ENCODE measurements around the gene FARP2.
A peak's percentile ranks its signal among the peaks of the same experiment; 100 is the strongest.

Gene FARP2

DNA sequence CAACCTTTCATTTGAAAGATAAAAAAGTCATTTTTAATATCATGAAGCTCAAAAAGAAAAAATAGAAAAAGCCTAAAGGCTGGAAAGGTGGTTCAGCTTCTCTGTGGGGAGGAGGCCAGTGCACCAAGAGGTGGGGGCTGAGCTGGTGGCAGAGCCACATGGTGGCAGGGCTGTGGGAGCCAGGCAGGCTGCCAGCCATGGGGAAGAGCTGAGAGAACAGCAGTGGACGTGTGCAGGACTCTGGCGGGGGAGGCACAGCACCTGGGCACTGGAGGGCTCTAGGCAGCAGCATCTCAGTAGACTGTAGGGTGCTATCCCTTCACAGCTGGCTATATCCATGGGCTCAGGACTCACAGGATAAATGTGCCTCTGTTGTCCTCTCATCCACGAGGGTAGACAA, 104.5 kb downstream of the FARP2 start:
- H4K8ac ChIP-seq (ENCODE audit: low read depth, low read length) = peak overlapping the region; percentile 48
- H2BK120ac ChIP-seq (ENCODE audit: low read depth, low read length) = no peak overlapping the region
- WGBS, 2 donors (ENCODE audit: extremely low coverage in 2 of 2, insufficient read length in 2 of 2, insufficient replicate concordance in 1 of 2) = no CpG with 5 or more reads among the region's 3 CpGs
- no peak overlapping the region for H3K27ac ChIP-seq (replicated peaks; ENCODE audit: low read length)
- H2AK5ac ChIP-seq (ENCODE audit: low read depth, low read length) = no peak overlapping the region
- no peaks in the 10 kb centered on the region for H3K27me3 ChIP-seq (ENCODE audit: control insufficient read depth in 3 of 3, insufficient read depth in 3 of 3, low read depth in 1 of 3, low read length in 3 of 3)
- H4K91ac ChIP-seq (ENCODE audit: low read depth, low read length, poor library complexity) = no peak overlapping the region
- no peak overlapping the region for H3K14ac ChIP-seq (ENCODE audit: low read length)
- H3K79me1 ChIP-seq (ENCODE audit: low read depth, low read length) = peaks cover 2% of the 10 kb centered on the region
- H2BK5ac ChIP-seq (ENCODE audit: low read length) = no peak overlapping the region
- no peak overlapping the region for H2AFZ ChIP-seq (ENCODE audit: low read length)
- no peak for DNase-seq (ENCODE audit: low spot score)
- H3K4me2 ChIP-seq (ENCODE audit: insufficient read depth, low read length, poor library complexity, severe bottlenecking) = no peak overlapping the region
- H3K4me3 ChIP-seq (ENCODE audit: low read length in 2 of 2) = no peak overlapping the region
- peak overlapping the region; percentile 72 for H3K9ac ChIP-seq (ENCODE audit: low read depth, low read length, poor library complexity)
- H3K18ac ChIP-seq (ENCODE audit: low read length) = no peak overlapping the region
- H2BK12ac ChIP-seq (ENCODE audit: low read length) = no peak overlapping the region
- no peaks in the 10 kb centered on the region for H3K9me3 ChIP-seq (replicated peaks in 1 of 2; ENCODE audit: control insufficient read depth in 2 of 2, insufficient read depth in 1 of 2, low read depth in 1 of 2, low read length in 2 of 2)
- H3K4me1 ChIP-seq (ENCODE audit: control insufficient read depth in 2 of 2, insufficient read depth in 1 of 2, low read depth in 1 of 2, low read length in 2 of 2) = peaks cover 0 to 4% of the 10 kb centered on the region in 2 donors
- no peaks in the 10 kb centered on the region for H3K36me3 ChIP-seq (replicated peaks in 1 of 2; ENCODE audit: control insufficient read depth in 2 of 2, insufficient read depth in 2 of 2, low read length in 2 of 2)
- H3K23ac ChIP-seq (ENCODE audit: low read depth, low read length, poor library complexity) = no peak overlapping the region
- peak overlapping the region; percentile 53 for H3K4ac ChIP-seq (ENCODE audit: low read length)
- no peak overlapping the region for H2BK15ac ChIP-seq (ENCODE audit: low read length)

GRCh38 chr2:241461693-241462677, 105.9 kb downstream of the FARP2 start:
- no peak overlapping the region for H3K14ac ChIP-seq (ENCODE audit: low read length)
- H2AK5ac ChIP-seq (ENCODE audit: low read depth, low read length) = peak overlapping the region; percentile 68
- no peak overlapping the region for H2AFZ ChIP-seq (ENCODE audit: low read length)
- no peak overlapping the region for H3K9ac ChIP-seq (ENCODE audit: low read depth, low read length, poor library complexity)
- peak overlapping the region; percentile 76 for H3K18ac ChIP-seq (ENCODE audit: low read length)
- DNase-seq (ENCODE audit: low spot score) = no peak
- peak overlapping the region; percentile 29 for H2BK5ac ChIP-seq (ENCODE audit: low read length)
- H3K27me3 ChIP-seq (ENCODE audit: control insufficient read depth in 3 of 3, insufficient read depth in 3 of 3, low read depth in 1 of 3, low read length in 3 of 3) = no peaks in the 10 kb centered on the region
- no peak overlapping the region for H4K91ac ChIP-seq (ENCODE audit: low read depth, low read length, poor library complexity)
- H3K9me3 ChIP-seq (replicated peaks in 1 of 2; ENCODE audit: control insufficient read depth in 2 of 2, insufficient read depth in 1 of 2, low read depth in 1 of 2, low read length in 2 of 2) = no peaks in the 10 kb centered on the region
- WGBS, 2 donors (ENCODE audit: extremely low coverage in 2 of 2, insufficient read length in 2 of 2, insufficient replicate concordance in 1 of 2) = no CpG with 5 or more reads among the region's 19 CpGs
- H4K8ac ChIP-seq (ENCODE audit: low read depth, low read length) = no peak overlapping the region
- H3K4me3 ChIP-seq (ENCODE audit: low read length in 2 of 2) = no peak overlapping the region
- no peak overlapping the region for H2BK12ac ChIP-seq (ENCODE audit: low read length)
- H3K4me1 ChIP-seq (ENCODE audit: control insufficient read depth in 2 of 2, insufficient read depth in 1 of 2, low read depth in 1 of 2, low read length in 2 of 2) = peaks cover 0 to 4% of the 10 kb centered on the region in 2 donors
- H2BK120ac ChIP-seq (ENCODE audit: low read depth, low read length) = no peak overlapping the region
- no peak overlapping the region for H3K27ac ChIP-seq (replicated peaks; ENCODE audit: low read length)
- peak overlapping the region; percentile 80 for H3K23ac ChIP-seq (ENCODE audit: low read depth, low read length, poor library complexity)
- H3K79me1 ChIP-seq (ENCODE audit: low read depth, low read length) = peaks cover 2% of the 10 kb centered on the region
- no peak overlapping the region for H2BK15ac ChIP-seq (ENCODE audit: low read length)
- H3K4me2 ChIP-seq (ENCODE audit: insufficient read depth, low read length, poor library complexity, severe bottlenecking) = no peak overlapping the region
- no peaks in the 10 kb centered on the region for H3K36me3 ChIP-seq (replicated peaks in 1 of 2; ENCODE audit: control insufficient read depth in 2 of 2, insufficient read depth in 2 of 2, low read length in 2 of 2)
- peak overlapping the region; percentile 6 for H3K4ac ChIP-seq (ENCODE audit: low read length)

GRCh38 chr2:241463276-241464135, 107.4 kb downstream of the FARP2 start:
- H2BK5ac ChIP-seq (ENCODE audit: low read length) = no peak overlapping the region
- H3K36me3 ChIP-seq (replicated peaks in 1 of 2; ENCODE audit: control insufficient read depth in 2 of 2, insufficient read depth in 2 of 2, low read length in 2 of 2) = no peaks in the 10 kb centered on the region
- peaks cover 2% of the 10 kb centered on the region for H3K79me1 ChIP-seq (ENCODE audit: low read depth, low read length)
- no peak overlapping the region for H2AK5ac ChIP-seq (ENCODE audit: low read depth, low read length)
- no peak overlapping the region for H2AFZ ChIP-seq (ENCODE audit: low read length)
- no peak overlapping the region for H3K27ac ChIP-seq (replicated peaks; ENCODE audit: low read length)
- H3K18ac ChIP-seq (ENCODE audit: low read length) = peak overlapping the region; percentile 38
- no peak overlapping the region for H3K4ac ChIP-seq (ENCODE audit: low read length)
- H3K4me2 ChIP-seq (ENCODE audit: insufficient read depth, low read length, poor library complexity, severe bottlenecking) = no peak overlapping the region
- H2BK120ac ChIP-seq (ENCODE audit: low read depth, low read length) = no peak overlapping the region
- H3K9ac ChIP-seq (ENCODE audit: low read depth, low read length, poor library complexity) = peak overlapping the region; percentile 44
- DNase-seq (ENCODE audit: low spot score) = no peak
- H2BK15ac ChIP-seq (ENCODE audit: low read length) = no peak overlapping the region
- H2BK12ac ChIP-seq (ENCODE audit: low read length) = no peak overlapping the region
- no peak overlapping the region for H3K14ac ChIP-seq (ENCODE audit: low read length)
- H3K4me3 ChIP-seq (ENCODE audit: low read length in 2 of 2) = peak overlapping the region in 1 of 2 donors; percentile 68
- H3K27me3 ChIP-seq (ENCODE audit: control insufficient read depth in 3 of 3, insufficient read depth in 3 of 3, low read depth in 1 of 3, low read length in 3 of 3) = no peaks in the 10 kb centered on the region
- H4K91ac ChIP-seq (ENCODE audit: low read depth, low read length, poor library complexity) = no peak overlapping the region
- H4K8ac ChIP-seq (ENCODE audit: low read depth, low read length) = no peak overlapping the region
- no peak overlapping the region for H3K23ac ChIP-seq (ENCODE audit: low read depth, low read length, poor library complexity)
- no peaks in the 10 kb centered on the region for H3K9me3 ChIP-seq (replicated peaks in 1 of 2; ENCODE audit: control insufficient read depth in 2 of 2, insufficient read depth in 1 of 2, low read depth in 1 of 2, low read length in 2 of 2)
- no CpG with 5 or more reads among the region's 18 CpGs for WGBS, 2 donors (ENCODE audit: extremely low coverage in 2 of 2, insufficient read length in 2 of 2, insufficient replicate concordance in 1 of 2)
- peaks cover 0 to 4% of the 10 kb centered on the region in 2 donors for H3K4me1 ChIP-seq (ENCODE audit: control insufficient read depth in 2 of 2, insufficient read depth in 1 of 2, low read depth in 1 of 2, low read length in 2 of 2)

DNA sequence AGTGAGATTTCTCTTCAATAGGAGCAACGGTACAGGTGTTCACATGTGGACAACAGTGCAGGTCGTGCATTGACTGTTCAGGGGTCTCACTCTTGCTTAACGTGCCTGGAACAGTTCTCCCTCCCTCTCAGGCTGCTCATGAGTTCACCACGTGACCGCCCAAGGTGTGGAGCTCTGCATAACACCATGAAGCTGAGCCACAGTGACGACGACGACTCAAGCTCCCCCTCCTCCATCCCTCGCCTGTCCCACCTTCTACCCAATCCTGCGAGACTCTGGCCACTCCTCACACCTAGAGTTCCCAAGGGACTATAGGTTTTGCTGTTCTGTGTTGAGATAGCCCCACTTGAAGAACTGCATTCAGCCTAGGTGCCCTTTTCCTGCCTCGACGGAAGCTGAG, 109.5 kb downstream of the FARP2 start:
- Histone ChIP-seq H3K9me3 (replicated peaks in 1 of 2; ENCODE audit: control insufficient read depth in 2 of 2, insufficient read depth in 1 of 2, low read depth in 1 of 2, low read length in 2 of 2) (no peaks in the 10 kb centered on the region), H3K4me3 (ENCODE audit: low read length in 2 of 2) (no peak overlapping the region), H4K8ac (ENCODE audit: low read depth, low read length) (no peak overlapping the region), H2AFZ (ENCODE audit: low read length) (no peak overlapping the region), H3K4me1 (ENCODE audit: control insufficient read depth in 2 of 2, insufficient read depth in 1 of 2, low read depth in 1 of 2, low read length in 2 of 2) (peaks cover 0 to 4% of the 10 kb centered on the region in 2 donors), H3K4ac (ENCODE audit: low read length) (no peak overlapping the region), H3K4me2 (ENCODE audit: insufficient read depth, low read length, poor library complexity, severe bottlenecking) (no peak overlapping the region), H3K18ac (ENCODE audit: low read length) (no peak overlapping the region), H2BK15ac (ENCODE audit: low read length) (no peak overlapping the region), H2BK120ac (ENCODE audit: low read depth, low read length) (no peak overlapping the region), H4K91ac (ENCODE audit: low read depth, low read length, poor library complexity) (no peak overlapping the region), H3K79me1 (ENCODE audit: low read depth, low read length) (no peaks in the 10 kb centered on the region), H3K14ac (ENCODE audit: low read length) (no peak overlapping the region), H3K27ac (replicated peaks; ENCODE audit: low read length) (no peak overlapping the region), H3K23ac (ENCODE audit: low read depth, low read length, poor library complexity) (no peak overlapping the region), H2BK5ac (ENCODE audit: low read length) (no peak overlapping the region), H3K9ac (ENCODE audit: low read depth, low read length, poor library complexity) (no peak overlapping the region), H3K27me3 (ENCODE audit: control insufficient read depth in 3 of 3, insufficient read depth in 3 of 3, low read depth in 1 of 3, low read length in 3 of 3) (no peaks in the 10 kb centered on the region), H2BK12ac (ENCODE audit: low read length) (no peak overlapping the region), H2AK5ac (ENCODE audit: low read depth, low read length) (no peak overlapping the region), H3K36me3 (replicated peaks in 1 of 2; ENCODE audit: control insufficient read depth in 2 of 2, insufficient read depth in 2 of 2, low read length in 2 of 2) (no peaks in the 10 kb centered on the region)
- no peak for DNase-seq (ENCODE audit: low spot score)
- no CpG with 5 or more reads among the region's 12 CpGs for WGBS, 2 donors (ENCODE audit: extremely low coverage in 2 of 2, insufficient read length in 2 of 2, insufficient replicate concordance in 1 of 2)
